Activated CD4-positive, alpha-beta memory T cell treated with anti-CD3 and anti-CD28 coated beads for 36 hours (primary cell): ENCODE measurements around the gene OR2V1. TPM values are rescaled to one million over a fixed set of nuclear protein-coding genes. Genes with fewer than 3 reads are reported as not detected.
A peak's percentile ranks its signal among the peaks of the same experiment; 100 is the strongest.
"Not testable (repeated sequence)": the region's sequence is repeated elsewhere in the genome, so short reads cannot be mapped to it uniquely, and the experiment has no call there.

Source experiments
- CTCF ChIA-PET: fragments of 350-600 bp; sonication (Branson Sonifier 250); formaldehyde crosslinking; loops from one replicate; lab custom pipeline; 2021; ENCODE audit warnings: antibody characterized with exemption, inconsistent platforms; lab: Charles Lee
- POLR2A ChIA-PET: fragments of 350-600 bp; sonication (Branson Sonifier 250); formaldehyde crosslinking; loops from one replicate; lab custom pipeline; 2021; ENCODE audit warnings: antibody characterized with exemption; lab: Charles Lee
- DNase-seq: peaks from one replicate; pipeline ENCODE4 v3.0.0-alpha.2; 2020
- H3K27ac Mint-ChIP-seq: one replicate; pipeline ENCODE4 v1.8.0; 2021; ENCODE audit warnings: mixed read lengths
- H3K27me3 Mint-ChIP-seq: one replicate; pipeline ENCODE4 v1.8.0; 2021; ENCODE audit warnings: mixed read lengths
- H3K36me3 Mint-ChIP-seq: one replicate; pipeline ENCODE4 v1.8.0; 2021; ENCODE audit warnings: mixed read lengths
- H3K4me1 Mint-ChIP-seq: one replicate; pipeline ENCODE4 v1.8.0; 2021; ENCODE audit warnings: low read depth, mixed read lengths
- H3K4me3 Mint-ChIP-seq: one replicate; pipeline ENCODE4 v1.8.0; 2021; ENCODE audit warnings: mild to moderate bottlenecking, mixed read lengths
- H3K9me3 Mint-ChIP-seq: one replicate; pipeline ENCODE4 v1.8.0; 2021; ENCODE audit warnings: mixed read lengths
- intact Hi-C: fragments of 100-400 bp; cut with micrococcal nuclease; formaldehyde crosslinking; loops from one replicate; pipeline ENCODE4 v1.15.1; 2023
- total RNA-seq, 2 experiments: library from RNA; stranded (reverse); gene quantifications; one replicate each; pipeline ENCODE4 v1.2.3, GENCODE V29; 2021

The OR2V1 gene
- total RNA-seq, 2 experiments from 2014 or later: not detected

DNA sequence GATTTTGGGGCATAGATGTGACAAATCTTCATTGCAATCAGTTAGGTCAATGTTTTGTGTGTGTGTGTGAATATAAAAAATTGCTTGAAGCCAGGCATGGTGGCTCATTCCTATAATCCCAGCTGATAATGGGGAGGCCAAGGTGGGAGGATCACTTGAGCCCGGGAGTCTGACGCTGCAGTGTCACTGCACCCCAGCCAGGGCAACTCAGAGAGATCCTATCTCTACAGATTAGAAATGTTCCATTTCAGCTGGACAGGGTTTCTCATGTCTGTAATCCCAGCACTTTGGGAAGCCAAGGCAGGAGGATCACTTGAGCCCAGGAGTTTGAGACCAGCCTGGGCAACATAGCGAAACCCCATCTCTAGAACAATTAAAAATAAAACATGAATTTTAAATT lies 27.9 kb upstream of the OR2V1 start:
- Mint-ChIP-seq H3K4me3 (no peak overlapping the region), H3K27me3 (peaks cover 17% of the 10 kb centered on the region), H3K9me3 (no peaks in the 10 kb centered on the region), H3K4me1 (peaks cover 36% of the 10 kb centered on the region), H3K27ac (no peak overlapping the region), H3K36me3 (no peaks in the 10 kb centered on the region)
- ChIA-PET POLR2A (no interaction called here), CTCF (interaction anchor here (0.7 to 2.0 kb wide), 2 partner anchors 10 to 14 kb away, joined by 3 to 7 read pairs; no protein-coding TSS in a partner anchor)
- intact Hi-C loops: loop anchor here (1.0 kb wide), 1 partner anchor 14 kb away; no protein-coding TSS in a partner anchor
- DNase-seq: no peak

DNA sequence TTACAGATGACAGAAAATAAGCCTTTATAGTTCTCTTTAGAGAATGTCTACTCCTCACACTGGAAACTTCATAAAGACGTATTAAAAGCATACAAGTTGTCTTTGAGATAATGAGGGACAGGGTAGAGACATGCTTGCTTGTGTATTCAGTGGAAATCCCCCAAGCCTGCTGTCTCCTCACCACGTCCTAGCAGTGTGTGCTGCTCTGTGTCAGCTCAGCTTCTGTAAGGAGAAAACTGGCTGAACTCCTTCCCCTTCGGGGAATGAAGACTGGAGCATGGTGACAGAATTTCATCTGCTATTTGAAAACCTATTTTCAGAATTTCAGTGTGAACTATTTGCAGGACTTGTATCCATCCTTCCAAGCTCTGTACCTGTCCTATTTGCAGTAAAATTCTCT lies 25.8 kb upstream of the OR2V1 start:
- no peak for DNase-seq
- POLR2A ChIA-PET: no interaction called here

DNA sequence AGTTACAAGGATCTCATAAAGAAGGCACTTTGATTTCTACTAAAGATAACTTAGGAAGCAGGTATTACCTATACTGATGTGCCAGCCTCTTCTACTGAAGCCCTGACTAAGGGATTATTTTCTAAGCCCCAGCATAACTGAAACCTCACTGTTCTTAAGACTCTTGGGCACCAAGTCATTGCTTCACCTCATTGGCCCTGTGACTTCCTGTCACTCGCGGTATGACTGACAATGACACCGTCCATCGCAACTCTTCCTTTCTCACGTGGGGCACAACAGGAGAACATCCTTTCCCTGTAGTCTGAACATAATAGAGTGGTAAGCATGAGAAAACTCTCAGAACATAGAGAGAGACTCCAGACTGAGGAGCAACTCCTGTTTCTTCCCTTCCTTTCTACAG lies 22.8 kb upstream of the OR2V1 start:
- H3K4me1 Mint-ChIP-seq: peaks cover 11% of the 10 kb centered on the region
- DNase-seq: peak; percentile 50
- no peaks in the 10 kb centered on the region for H3K36me3 Mint-ChIP-seq
- no peaks in the 10 kb centered on the region for H3K9me3 Mint-ChIP-seq
- ChIA-PET CTCF (no interaction called here), POLR2A (no interaction called here)
- peaks cover 24% of the 10 kb centered on the region for H3K27me3 Mint-ChIP-seq
- intact Hi-C loops: no loop called here
- H3K4me3 Mint-ChIP-seq: no peak overlapping the region
- H3K27ac Mint-ChIP-seq: no peak overlapping the region

More for the DNA sequence above, 25.8 kb upstream of the OR2V1 start:
- Mint-ChIP-seq H3K4me3 (no peak overlapping the region), H3K27ac (no peak overlapping the region), H3K27me3 (peaks cover 12% of the 10 kb centered on the region), H3K4me1 (peaks cover 31% of the 10 kb centered on the region), H3K9me3 (no peaks in the 10 kb centered on the region), H3K36me3 (no peaks in the 10 kb centered on the region)
- CTCF ChIA-PET: interaction anchor here (0.6 kb wide), 1 partner anchor 72 kb away, joined by 4 read pairs; no protein-coding TSS in a partner anchor
- intact Hi-C loops: no loop called here

DNA sequence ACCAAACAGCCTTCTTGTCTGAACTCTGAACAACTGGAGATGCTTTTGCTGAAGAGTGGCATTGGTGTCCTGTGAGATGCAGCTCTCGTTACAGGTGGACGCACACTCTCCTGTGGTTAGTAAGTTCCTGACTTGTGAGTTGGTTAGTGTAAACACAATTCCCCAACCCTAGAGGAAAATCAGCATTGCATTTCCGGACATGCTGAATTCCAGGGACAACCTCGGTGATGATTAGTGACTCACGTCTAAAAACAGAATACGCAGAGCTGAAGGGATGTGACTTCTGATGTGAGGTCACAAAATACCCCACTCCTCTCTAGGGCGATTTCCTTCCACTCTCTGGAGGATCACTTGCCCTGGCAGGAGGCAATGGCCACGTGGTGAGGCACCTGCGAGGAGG lies 21.4 kb upstream of the OR2V1 start:
- no peak overlapping the region for H3K27ac Mint-ChIP-seq
- no peak overlapping the region for H3K4me3 Mint-ChIP-seq
- no peaks in the 10 kb centered on the region for H3K36me3 Mint-ChIP-seq
- intact Hi-C loops: no loop called here
- ChIA-PET CTCF (no interaction called here), POLR2A (no interaction called here)
- H3K4me1 Mint-ChIP-seq: peaks cover 11% of the 10 kb centered on the region
- no peaks in the 10 kb centered on the region for H3K9me3 Mint-ChIP-seq
- H3K27me3 Mint-ChIP-seq: peaks cover 34% of the 10 kb centered on the region
- no peak for DNase-seq

DNA sequence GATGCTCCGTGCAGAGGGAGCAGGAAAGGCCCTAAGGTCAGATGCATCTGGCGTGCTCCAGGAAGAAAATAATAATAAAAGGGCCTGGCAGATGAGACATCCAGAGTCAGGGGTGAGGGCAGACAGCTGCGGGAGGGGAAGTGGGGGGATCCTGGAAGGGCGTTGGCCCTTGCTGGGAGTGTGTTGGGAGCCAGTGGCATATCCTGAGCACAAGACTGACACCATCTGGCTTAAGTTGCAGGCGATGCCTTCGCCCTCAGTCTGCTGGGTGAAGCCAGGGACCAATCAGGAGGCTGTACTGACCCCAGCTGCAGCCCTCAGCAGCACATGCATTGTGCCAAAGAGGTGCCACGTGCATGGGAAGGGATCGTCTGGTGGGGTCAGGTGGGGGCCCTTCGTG lies 20.2 kb upstream of the OR2V1 start:
- ChIA-PET CTCF (no interaction called here), POLR2A (no interaction called here)
- H3K9me3 Mint-ChIP-seq: no peaks in the 10 kb centered on the region
- H3K4me3 Mint-ChIP-seq: no peak overlapping the region
- H3K27me3 Mint-ChIP-seq: peaks cover 38% of the 10 kb centered on the region
- intact Hi-C loops: no loop called here
- no peak for DNase-seq
- no peaks in the 10 kb centered on the region for H3K36me3 Mint-ChIP-seq
- peaks cover 11% of the 10 kb centered on the region for H3K4me1 Mint-ChIP-seq
- no peak overlapping the region for H3K27ac Mint-ChIP-seq

DNA sequence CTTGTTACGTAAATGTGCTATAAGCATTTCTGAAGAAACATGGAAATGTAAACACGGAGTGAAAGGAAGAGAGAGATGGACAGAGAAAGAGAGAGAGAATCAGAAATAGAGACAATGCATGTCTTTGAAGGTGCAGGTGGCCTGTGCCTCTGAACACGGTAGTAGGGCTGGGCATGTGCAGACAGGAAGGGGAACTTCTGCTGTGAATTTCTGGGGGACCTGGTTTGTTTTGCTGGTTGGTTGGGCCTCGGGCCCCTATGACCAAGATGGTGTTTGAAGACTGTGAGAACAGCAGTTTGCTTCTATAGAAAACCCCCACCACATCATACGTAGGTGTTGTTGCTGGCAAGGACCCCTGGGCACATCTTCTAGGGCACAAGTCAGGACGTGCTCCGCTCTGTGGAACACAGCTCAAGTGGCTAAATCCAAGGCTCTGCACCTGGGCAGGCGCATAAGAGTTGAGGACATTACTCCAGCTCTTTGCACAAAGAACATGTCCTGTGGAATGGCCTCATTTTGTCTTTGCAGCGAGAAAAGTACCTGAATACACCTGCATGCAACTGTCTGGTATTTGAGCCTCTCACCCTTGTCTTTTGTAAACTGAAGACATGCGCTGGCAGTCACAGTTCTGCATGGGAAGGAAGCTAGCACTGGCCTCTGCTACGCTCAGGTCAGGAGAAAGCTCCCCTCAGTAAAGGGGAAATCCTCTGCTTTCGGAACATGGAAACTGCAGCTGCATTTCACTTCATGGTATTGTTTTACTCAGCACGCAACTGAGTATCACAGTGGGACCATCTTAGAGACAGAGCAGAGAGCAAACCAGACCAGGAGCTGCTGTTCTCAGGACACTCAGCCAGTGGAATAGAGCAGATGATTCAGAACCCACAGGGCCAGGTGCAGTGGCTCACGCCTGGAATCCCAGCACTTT lies 19.1 kb upstream of the OR2V1 start:
- intact Hi-C loops: no loop called here
- H3K36me3 Mint-ChIP-seq: no peaks in the 10 kb centered on the region
- no peak overlapping the region for H3K4me3 Mint-ChIP-seq
- DNase-seq: no peak
- H3K9me3 Mint-ChIP-seq: peaks cover under 1% of the 10 kb centered on the region
- ChIA-PET POLR2A (no interaction called here), CTCF (no interaction called here)
- no peak overlapping the region for H3K27ac Mint-ChIP-seq
- H3K4me1 Mint-ChIP-seq: peaks cover 11% of the 10 kb centered on the region
- H3K27me3 Mint-ChIP-seq: peaks cover 38% of the 10 kb centered on the region

DNA sequence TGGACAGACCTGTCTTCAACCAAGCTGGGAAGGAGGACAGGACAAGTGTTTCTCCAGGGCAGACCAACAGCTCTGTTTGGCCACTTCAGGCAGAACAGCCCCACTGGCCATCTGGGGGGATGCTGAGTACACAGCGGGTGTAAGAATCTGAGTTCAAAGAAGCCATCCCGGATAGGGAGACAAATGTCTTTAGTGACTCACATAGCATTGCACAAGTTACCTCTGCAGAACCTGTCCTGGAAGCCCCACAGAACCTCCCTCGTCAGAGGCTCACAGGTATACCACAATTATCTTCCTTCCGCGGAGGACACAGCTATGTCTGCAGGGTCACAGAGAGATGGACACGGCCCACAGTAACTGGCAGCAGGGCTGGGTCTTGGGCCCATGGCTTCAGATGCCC lies 18.4 kb upstream of the OR2V1 start:
- no peak for DNase-seq
- H3K36me3 Mint-ChIP-seq: no peaks in the 10 kb centered on the region
- ChIA-PET CTCF (no interaction called here), POLR2A (no interaction called here)
- peaks cover 40% of the 10 kb centered on the region for H3K27me3 Mint-ChIP-seq
- H3K4me3 Mint-ChIP-seq: no peak overlapping the region
- H3K9me3 Mint-ChIP-seq: peaks cover 3% of the 10 kb centered on the region
- peaks cover 9% of the 10 kb centered on the region for H3K4me1 Mint-ChIP-seq
- H3K27ac Mint-ChIP-seq: no peak overlapping the region
- intact Hi-C loops: no loop called here

DNA sequence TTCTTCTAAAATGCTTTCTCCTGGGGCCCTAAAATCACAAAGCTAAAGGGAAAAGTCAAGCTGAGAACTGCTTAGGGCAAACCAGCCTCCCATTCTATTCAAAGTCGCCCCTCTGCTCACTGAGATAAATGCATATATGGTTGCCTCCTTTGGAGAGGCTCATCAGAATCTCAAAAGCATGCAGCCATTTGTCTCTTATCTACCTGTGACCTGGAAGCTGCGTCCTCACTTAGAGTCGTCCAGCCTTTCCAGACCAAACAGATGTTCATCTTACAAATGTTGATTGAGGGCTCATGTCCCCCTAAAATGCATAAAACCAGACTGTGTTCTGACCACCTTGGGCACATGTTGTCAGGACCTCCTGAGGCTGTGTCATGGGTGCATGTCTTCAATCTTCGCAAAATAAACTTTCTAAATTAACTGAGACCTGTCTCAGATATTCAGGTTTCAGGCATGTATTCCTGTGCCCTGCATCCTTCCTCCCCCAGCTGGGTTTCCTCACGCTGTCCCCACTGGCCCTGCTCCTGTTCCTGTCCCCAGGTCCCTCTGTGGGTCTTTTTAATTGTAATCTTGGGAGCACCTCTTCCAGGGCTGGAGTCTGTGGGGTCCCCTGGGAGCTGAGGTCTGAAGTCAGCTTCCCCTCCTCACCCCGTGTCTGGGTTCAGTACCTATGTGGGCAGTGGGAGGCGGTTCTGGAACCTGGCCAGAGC lies 16.1 kb upstream of the OR2V1 start, which contains the start of gene OR2V2:
TSS of gene OR2V2 (plus strand) at position 660 of the 710 bp plus-strand sequence. CDS start 7,357 bp downstream, outside the sequence.
- CTCF ChIA-PET, DNase-seq, intact Hi-C loops, H3K4me1 Mint-ChIP-seq, H3K4me3 Mint-ChIP-seq, H3K27ac Mint-ChIP-seq, POLR2A ChIA-PET, H3K9me3 Mint-ChIP-seq, H3K36me3 Mint-ChIP-seq: not testable (repeated sequence)
- H3K27me3 Mint-ChIP-seq: peaks cover 51% of the 10 kb centered on the region

DNA sequence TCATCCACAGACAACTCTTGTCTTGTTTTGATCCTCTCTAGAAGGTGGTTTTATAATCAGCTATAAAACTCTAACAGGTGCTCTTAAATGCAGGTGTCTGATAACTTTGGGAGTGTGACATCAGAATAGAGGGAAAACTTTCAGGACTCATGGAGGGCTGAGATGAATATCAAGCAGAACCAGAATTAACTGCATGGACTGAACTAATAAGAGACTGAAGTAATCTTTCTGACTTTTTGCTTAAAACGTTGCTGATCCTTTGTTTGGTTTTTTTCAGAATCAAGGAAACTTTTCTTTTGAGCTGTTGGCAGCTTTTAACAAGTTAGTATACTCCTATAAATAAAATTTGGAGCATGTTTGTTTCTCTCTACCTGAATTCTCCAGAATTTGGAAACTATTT lies 14.2 kb upstream of the OR2V1 start:
- Mint-ChIP-seq H3K27ac (no peak overlapping the region), H3K4me3 (no peak overlapping the region), H3K27me3 (peaks cover 54% of the 10 kb centered on the region), H3K4me1 (no peaks in the 10 kb centered on the region), H3K9me3 (peaks cover 6% of the 10 kb centered on the region), H3K36me3 (no peaks in the 10 kb centered on the region)
- CTCF ChIA-PET: no interaction called here
- no peak for DNase-seq
- intact Hi-C loops: no loop called here
- POLR2A ChIA-PET: no interaction called here

DNA sequence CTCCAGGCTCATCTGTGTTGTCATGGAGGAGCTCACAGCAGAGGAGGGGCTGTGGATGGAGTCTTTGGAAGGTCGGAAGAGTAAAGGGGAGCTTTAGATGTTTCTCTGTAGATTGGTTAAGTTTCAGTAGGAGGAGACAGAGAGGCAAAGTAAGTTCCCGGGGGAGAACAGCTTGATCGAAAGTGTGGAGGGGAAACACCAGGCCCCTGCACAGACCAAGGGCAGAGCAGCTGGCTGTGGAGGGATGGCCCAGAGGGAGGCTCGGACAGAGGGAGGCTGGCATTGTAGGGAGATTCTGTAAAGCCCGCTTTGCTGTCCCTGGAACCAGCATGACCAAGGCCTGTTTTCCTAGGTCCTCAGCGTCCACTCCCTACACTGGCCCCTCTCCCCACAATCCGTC lies 11.1 kb upstream of the OR2V1 start:
- no peak for DNase-seq
- ChIA-PET CTCF (no interaction called here), POLR2A (no interaction called here)
- H3K36me3 Mint-ChIP-seq: no peaks in the 10 kb centered on the region
- no peak overlapping the region for H3K27ac Mint-ChIP-seq
- H3K4me1 Mint-ChIP-seq: no peaks in the 10 kb centered on the region
- H3K9me3 Mint-ChIP-seq: peaks cover 18% of the 10 kb centered on the region
- intact Hi-C loops: no loop called here
- no peak overlapping the region for H3K4me3 Mint-ChIP-seq
- H3K27me3 Mint-ChIP-seq: peaks cover 34% of the 10 kb centered on the region

DNA sequence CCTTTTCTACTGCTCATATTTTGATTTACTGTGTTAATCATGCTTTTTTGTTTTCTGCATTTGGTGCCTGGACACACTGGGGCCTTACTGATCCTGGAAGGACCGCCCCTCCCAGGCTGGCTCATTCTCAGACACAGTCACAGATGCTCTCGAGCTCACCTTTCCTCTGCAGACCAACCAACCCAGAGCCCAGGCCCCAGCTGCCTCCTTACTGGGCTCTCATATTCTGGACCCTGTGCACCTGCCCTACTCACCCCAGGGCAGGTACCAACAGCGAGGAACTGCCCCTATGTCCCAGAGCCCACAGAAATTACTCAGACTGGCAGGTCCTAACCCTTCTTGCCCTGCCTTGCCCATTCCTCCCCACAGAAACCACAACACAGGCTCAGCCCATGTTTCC lies 9.8 kb upstream of the OR2V1 start:
- CTCF ChIA-PET: no interaction called here
- intact Hi-C loops: no loop called here

DNA sequence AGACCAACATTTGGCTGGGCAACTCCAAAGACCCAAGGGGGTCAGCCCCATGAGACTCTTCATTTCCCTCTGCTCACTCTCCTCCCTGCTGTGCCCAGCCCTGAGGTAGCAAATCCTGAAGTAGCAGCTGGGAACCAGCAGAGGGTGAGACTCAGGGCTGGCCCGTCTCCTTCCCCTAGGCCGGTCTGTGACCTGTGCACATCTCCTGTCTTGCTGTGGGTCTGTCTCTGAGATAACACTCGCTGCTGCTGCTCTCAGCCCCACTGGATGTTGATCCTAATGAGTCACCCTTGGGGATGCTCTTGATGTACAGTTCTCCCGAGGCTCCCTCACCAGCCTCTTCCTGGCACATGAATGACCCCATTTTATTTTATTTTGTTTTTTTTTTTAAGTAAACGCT lies 7.3 kb upstream of the OR2V1 start:
- no peak for DNase-seq
- ChIA-PET POLR2A (no interaction called here), CTCF (no interaction called here)
- H3K4me3 Mint-ChIP-seq: no peak overlapping the region
- H3K9me3 Mint-ChIP-seq: peaks cover 19% of the 10 kb centered on the region
- no peaks in the 10 kb centered on the region for H3K36me3 Mint-ChIP-seq
- peaks cover 24% of the 10 kb centered on the region for H3K27me3 Mint-ChIP-seq
- no peak overlapping the region for H3K27ac Mint-ChIP-seq
- intact Hi-C loops: no loop called here
- H3K4me1 Mint-ChIP-seq: no peaks in the 10 kb centered on the region

More for the DNA sequence above, 9.8 kb upstream of the OR2V1 start:
- DNase-seq: no peak
- no peaks in the 10 kb centered on the region for H3K36me3 Mint-ChIP-seq
- peaks cover 22% of the 10 kb centered on the region for H3K9me3 Mint-ChIP-seq
- peaks cover 28% of the 10 kb centered on the region for H3K27me3 Mint-ChIP-seq
- POLR2A ChIA-PET: no interaction called here
- H3K27ac Mint-ChIP-seq: no peak overlapping the region
- no peaks in the 10 kb centered on the region for H3K4me1 Mint-ChIP-seq
- no peak overlapping the region for H3K4me3 Mint-ChIP-seq
